NCI-H1436 (cell line): ENCODE results near the gene CDH13.

Source experiments
- DNase-seq: peaks from one replicate; lab custom pipeline; 2025; lab: John Stamatoyannopoulos, UW

Gene CDH13

DNA sequence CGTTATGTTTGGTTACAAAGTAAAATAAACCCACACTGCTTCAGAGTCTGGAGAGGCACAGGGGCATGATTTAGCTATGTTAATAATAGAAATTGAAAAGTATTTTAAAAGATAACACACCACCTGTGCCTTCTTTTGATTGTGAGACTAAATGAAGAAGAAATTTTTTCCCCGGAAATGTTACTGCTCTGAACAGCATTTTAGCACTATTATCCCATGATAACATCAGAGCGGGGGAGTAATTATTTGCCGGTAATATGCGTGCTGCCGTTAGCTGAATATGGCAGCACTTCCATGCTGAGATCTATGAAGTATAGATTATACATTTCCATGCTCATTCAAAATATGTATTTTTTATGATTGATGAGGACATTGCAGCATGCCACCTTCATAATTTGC is 680.8 kb downstream of the CDH13 start:
- DNase-seq: no peak

DNA sequence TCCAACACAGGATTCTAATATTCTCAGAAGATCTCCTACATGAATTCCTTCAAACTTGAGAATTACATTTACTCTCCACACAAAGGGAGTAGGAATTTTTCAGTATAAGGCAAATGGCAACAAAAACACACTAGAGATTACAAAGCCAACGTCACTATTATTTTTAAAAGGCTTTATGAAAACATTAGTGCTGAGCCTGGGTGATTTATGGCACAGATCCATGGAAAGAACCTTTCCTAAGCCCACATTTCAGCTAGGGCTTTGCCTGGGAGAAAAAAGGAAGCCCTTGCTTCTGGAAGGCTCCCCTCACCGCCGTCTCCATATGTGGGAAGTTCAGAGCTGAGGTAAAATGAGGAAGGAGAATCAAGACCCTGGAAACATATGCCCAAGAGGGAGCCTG is 681.6 kb downstream of the CDH13 start:
- no peak for DNase-seq

DNA sequence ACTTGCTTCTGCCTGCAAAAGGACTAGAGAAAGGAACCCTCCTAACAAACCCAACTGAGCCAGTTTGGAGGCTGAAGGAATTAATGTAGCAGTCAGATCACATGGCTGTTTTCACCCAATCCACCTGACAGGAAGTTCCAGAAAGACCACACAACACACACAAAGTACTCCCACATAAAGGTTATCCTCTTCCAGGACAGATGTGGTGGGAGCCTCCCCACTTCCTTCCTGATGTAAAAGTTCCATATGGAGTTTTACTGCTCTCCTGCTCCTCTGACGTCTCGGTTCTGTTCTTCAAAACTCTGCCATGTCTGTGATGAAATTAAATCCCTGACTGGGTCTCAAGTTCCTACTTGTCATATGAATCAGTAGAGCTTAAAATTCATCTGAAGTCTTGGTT is 684.0 kb downstream of the CDH13 start:
- no peak for DNase-seq

DNA sequence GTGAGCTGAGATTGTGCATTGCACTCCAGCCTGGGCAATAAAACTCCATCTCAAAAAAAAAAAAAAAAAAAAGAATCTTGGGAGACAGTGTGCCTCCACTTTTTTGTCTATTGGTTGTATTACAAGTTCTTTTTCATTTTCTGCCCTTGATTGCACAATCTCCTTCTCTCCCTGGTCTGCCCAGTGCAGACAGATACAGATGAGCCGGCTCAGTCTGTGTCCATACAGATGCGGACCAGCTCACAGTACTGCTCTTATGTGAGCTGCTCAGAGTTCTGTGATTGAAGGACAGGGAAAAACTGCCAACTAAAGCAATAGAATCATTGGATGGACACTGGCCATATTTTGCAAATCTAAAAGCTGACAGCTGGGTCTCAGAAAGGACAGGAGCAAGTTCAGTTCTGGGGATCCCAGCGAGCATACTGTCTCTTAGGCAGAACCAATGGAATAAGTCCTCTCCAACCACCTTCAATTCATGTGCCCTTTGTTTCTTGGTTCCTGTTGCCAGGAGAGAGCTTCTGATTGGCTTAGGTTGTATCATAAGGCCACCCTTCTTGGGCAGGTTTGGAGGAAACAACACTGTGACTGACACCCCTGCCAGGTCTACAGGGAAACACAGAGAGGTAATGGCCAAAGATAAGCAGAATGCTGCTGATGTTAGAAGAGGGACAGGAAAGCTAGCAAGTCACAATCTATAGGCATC is 685.4 kb downstream of the CDH13 start:
- DNase-seq: no peak

DNA sequence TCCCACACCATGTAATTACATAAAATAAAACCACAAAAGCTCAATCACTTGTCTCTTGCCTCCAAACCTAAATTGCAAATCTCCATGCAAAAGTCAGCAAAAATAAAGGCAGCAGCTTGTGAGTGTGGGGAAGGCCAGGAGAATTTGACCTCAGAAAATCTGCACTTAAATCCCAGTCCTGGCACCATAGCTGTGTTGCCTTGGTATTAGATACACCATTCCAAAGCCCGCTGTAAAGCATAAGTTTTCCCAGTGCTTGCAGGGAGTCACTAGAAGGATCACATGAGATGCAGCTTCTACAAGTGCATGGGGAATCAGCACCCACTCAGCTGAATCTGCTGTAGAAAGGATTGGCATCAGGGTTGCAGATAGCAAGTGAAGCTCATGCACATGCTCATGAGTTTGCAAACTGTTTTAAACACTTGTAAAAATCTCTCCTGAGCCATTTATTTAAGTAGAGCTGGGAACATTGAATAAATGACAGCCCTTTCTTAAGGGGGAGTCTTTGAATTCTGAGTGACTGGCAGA is 686.0 kb downstream of the CDH13 start:
- no peak for DNase-seq

DNA sequence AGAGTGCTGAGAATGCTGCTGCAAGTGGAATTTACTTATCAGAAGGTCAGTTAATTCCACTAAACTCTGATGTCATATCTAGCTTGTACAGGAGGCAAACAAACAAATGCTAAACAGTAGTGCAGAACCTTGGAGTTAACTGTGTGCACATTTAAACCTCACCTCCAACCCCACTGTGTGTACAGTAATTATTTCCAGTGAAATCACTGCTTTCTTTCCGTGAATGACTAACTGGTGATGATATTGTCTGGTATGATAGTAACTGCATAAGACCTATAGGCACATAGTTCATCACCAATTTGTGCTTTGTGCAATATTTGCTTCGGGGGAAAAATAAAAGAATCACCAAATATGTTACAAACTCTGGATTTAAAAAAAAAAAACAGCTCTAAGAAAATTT is 688.5 kb downstream of the CDH13 start:
- DNase-seq: no peak

DNA sequence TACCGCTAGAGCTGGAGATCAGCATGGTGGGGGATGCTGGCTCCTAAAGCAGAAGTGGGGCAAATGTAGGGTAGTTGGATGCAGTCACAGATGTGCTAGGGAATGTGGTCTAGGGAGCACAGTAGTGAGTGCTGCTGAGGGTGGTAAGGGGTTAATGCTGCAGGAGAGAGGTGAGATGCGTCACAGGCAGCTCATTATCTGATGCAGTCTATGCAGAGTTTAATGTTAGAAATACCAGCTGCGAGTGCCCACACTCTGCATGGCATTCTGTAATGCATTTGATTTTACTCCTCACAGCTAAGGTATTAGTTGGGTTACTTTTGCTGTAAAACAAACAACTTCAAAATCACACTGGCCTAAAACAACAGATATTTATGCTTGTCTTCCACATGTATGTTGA is 689.7 kb downstream of the CDH13 start:
- DNase-seq: no peak

DNA sequence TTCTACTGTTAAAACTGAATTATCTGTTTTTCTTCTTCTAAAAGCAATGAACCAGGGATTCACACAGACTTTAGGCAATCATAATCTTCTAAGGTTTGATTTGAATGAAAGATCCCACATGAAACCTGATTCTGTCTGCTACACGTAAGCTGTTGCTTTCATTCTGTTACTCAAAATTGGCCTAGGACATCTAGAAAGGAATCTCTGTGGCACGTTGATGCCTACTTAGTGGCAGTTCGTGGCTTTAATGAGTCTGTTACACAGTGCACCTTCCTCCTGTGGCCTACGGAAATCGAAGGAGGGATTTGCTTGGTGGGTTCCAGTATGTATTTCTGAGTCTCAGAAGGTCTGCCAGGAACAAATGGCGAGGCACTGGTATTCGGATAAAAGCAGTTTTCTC is 691.6 kb downstream of the CDH13 start:
- no peak for DNase-seq

DNA sequence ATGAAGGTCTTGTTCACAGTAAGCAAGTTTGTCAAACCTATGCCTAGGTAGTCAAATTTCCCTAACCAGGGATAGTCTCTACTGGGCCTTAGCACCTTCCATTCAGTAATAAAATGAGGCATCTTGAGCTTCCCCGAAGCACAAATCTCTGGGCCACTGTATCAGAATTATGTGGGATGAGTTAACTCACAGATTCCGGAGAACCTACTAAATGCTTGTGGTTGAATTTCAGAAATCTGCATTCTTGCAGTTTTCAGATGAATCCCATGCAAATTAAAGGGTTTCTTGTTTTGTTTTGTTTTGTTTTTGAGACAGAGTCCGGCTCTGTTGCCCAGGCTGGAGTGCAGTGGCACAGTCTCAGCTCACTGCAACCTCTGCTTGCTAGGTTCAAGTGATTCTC is 702.2 kb downstream of the CDH13 start:
- DNase-seq: no peak

DNA sequence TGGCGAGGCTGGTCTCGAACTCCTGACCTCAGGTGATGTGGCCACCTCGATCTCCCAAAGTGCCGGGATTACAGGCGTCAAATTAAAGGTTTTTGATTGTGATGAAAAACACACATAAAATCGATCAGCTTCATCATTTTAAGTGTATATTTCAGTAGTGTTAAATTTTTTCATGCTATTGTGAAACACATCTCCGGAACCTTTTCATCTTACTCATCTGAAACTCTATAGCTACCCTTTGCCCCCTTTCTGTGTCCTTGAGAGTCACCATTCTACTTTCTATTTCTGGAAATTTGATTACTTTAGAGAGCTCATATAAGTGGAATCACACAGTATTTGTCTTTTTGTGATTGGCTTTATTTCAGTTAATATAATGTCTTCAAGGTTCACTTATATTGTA is 702.7 kb downstream of the CDH13 start:
- no peak for DNase-seq

DNA sequence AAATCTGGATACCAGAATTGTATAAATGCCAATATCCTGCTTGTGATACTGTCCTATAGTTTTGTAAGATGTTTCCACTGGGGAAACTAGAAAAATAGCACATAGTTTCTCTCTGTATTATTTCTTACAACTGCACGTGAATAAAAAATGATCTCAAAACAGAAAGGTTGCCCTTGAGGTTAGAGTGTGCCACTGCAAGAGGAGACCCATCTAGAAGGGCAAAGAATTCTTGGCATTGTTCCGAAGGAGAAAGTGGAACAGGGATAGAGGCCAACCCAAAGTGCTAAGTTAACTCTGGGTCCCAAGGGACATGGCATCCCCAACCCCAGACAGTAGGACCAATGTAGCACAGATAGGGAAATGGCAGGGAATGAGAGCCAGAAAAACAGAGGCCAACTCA is 703.5 kb downstream of the CDH13 start:
- no peak for DNase-seq

DNA sequence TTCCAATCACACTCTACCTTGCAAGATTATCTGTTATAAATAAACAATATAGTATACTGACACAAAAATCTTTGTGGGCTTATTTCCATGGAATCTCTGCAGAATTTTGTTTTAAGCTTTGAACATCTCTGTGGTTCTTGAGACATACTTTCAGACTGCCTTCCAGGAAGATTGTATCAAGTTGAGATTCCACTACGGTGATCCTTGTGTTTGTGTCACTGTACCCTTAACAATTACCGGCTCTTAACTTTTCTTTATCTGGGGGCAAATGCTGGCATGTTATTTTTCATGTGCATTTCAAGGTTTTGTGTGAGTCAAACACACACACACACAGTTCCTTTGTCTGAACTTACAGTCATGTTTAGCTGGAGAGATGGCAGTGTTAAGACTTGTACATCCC is 708.3 kb downstream of the CDH13 start:
- no peak for DNase-seq

DNA sequence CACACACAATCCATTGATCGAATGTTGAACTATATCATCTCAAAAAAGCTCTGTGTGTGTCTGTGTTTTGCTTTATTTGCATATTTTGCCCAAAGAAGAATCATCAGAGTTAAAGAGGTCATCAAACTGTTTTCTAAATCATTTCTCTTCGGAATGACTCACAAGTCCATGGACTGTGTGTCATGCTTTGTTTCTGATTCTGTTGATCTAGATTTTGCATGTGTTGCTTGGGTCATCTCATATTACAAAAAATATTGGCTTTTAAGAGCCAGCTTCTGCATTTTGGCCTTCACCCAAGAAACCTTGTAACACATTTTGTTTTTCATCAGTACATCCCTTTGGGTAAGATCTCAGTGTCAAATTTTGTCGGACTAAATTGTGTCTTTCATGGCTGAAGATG is 709.8 kb downstream of the CDH13 start:
- no peak for DNase-seq

DNA sequence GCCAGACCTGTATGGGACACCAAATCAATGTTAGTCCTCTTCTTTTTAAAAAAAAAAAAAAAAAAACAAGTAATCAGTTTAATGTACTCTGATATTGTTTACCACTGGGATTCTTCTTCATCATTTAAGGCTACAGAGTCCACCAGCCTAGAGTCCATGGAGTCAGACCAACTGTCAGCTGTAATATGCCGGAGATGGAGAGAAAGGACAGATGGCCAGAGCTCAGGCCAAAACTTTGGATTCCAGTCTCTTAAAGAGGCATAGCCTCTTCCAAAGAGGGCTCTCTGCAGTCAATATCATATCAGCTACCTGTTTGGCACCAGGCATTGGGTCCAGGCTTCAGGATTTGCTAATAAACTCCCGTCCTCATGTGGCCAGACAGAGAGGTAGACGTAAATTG is 711.4 kb downstream of the CDH13 start:
- no peak for DNase-seq

DNA sequence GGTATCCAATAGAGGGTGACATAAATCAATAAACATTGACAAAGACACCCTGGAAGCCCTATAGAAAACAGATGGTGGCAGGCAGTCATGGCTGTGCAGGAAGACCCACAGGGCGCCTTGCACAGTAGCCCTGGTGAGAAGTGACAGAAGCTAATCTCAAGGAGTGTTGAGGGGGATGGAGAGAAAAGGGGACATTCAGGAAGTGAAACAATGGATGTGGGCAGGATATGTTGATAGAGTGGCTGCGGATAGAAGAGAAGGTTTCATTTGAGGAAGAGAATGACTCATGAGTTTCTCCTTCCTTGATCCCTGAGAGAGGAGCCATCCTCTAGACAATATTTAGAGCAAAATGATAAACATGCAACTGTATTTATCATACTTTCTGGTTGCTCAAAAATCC is 712.2 kb downstream of the CDH13 start:
- DNase-seq: no peak

DNA sequence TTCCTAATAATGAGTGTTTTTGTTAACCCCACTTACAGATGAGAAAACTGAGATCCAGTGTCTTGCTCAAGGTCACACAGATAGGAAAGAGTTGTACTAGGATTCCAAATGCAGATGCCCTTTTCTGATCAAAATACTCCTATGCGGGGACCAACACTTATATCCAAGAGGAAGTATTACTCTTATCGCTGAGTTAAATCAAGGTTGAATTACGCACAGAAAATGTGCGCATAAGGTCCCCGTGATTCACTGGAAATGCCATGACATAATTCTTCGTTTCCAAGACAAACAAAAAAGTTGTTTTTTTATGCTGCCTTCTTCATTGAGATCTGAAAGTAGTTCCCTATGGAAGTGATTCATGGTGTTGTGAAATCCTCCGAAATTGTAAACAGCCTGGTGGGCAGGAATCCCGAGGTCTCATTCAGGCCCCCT is 717.2 kb downstream of the CDH13 start:
- DNase-seq: no peak

DNA sequence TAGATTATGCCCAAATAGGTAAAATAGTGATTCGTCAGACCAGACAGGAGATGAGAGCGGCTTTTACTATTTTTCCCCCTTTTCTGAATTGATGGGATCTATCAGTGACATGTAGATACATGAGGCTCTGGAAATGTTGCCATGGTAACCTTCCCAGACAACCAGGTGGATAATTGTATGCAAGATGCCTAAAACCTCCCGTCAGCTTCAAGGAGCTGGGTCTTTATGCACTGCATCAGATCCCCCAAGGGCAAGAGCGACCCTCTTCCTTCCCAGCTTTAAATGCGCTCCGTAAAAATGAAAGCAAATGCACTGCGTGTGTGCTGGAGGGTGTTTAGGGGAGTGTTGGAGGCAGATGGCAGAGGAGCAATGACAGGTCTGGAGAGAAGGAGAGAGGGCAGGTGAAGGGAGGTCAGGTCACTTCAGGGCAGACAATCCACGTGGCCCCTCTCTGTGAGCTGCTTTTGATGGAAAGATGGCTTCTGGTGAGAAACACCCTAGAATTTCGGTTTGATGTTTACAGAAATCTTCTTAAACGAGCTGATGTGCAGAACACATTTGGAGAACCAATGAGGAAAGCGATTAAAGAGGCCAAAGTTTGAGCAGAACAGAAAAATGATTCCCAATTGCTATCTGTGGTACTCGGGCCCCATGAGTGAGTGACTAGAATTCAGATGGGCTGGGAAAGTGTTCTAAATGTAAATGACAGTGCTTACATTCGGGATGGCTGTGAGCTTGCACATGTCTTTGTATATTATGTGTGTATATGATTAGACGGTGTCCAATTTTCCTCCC is 719.3 kb downstream of the CDH13 start:
- no peak for DNase-seq

DNA sequence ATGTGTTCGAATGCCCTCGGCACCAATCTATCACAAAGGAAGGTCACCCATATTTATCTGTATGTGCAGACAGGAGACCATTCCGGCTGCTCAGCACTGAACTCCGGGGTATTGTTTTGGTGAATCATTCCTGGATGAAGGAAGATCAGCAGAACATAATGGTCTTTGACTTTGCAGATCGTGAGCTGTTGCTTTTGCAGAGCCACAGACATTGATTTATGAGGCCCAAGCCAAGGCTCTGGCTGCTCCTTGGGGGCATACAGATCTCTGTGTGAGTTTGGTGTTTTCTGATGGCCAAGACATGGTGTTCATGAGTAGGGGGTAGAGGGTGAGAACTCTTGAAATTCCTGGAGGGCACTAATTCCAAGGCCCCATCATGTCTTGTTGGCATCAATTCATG is 722.2 kb downstream of the CDH13 start:
- no peak for DNase-seq

DNA sequence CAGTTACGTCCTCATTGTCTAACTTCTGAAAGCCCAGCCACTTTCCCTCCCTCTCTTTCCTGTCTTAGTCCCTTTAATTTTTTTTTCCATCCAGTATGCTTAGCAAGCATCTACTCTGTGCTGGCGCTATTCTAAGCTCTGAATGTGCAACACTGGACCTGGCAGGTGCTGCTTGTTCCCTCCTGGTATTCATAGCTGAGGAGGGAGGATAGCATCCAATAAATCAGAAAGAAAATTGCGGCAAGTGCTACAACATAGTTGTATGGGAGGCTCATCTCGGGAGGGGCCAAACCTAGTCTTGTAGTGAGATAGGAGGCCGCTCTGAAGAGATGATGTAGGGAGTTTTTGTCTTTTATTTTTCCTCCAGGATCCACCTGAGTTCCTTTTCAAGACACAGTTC is 723.7 kb downstream of the CDH13 start:
- no peak for DNase-seq

DNA sequence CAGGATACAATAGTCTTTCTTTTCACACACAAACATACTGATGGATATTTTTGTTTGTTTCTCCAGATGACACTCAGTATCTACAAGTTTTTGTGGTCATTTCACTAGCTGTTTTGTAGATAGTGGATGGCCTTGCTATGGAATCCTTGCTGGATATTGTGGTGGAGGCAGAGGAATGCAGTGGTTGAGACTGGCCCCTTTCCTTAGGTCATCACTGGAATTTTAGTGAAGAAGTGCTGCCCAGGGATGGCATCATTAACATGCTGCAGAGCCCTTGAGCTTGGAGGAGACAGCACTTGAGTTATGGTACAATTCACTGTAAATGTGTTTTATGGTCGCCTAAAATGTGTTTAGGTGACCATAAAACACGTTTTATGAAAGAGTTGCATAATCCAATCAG is 725.1 kb downstream of the CDH13 start:
- no peak for DNase-seq

DNA sequence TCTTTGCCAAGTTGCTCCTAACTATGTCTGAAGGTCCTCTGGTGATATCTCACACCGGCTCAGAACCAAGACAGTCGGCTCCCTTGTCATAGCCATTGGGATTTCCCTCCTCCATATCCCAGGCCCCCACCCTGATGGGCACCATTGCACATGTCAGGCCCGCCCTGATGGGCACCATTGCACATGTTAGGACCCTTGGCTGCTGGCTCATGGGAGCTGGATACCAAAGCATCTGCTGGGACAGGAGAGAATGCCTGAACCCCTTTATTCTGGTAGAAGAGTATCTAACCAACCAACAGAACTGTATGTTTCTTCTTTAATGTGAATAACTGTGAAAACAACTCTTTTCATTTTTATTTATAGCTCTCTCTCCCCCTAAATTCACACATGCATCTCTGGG is 726.5 kb downstream of the CDH13 start:
- no peak for DNase-seq

DNA sequence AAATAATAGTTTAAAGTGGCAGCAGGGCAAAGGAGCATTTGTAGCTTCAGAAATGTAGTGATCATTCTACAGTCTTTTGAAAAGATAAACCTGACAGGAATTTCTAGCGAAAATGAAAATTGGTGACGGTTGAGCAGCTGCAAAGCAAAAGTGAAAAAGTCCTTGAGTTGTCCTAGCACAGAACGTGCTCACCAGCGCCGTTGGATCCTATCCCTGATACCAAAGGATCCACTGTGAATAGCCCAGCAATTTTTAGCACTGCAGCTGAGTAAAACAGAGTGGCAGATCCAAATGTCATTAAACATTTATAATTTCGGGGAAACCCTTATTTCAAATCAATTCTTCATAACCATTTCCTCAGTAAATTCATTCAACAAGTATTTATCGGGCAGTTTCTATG is 727.2 kb downstream of the CDH13 start:
- no peak for DNase-seq

DNA sequence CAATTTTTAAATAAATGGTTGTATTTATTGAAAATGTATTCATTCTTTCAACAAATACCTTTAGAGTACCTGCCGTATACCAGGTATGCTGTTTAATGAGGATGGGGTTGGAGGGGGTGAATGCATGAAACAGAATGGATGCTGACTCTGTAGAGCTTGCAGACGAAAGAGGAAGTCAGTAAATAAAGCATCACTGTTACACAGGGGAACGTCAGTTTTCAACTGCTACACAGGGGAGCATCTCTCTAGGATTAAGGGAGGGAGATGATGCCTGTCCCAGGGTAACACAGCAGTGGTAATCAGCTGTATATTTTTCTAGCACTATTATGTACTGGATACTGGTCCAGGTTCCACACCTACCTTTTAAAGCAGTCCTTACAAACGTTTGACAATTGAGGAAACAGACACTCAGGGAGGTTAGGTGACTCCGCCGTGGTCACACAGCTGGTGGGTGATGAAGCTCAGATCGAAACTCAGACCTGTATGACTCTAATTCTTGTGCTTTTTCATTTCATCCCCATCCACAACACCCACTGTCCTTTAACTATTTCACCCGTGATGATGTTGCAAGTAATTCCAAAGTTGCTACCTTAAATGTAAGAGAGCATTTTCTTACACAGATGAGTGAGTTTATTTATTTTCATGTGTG is 728.9 kb downstream of the CDH13 start:
- DNase-seq: no peak
